ENCODE results near the gene KCNH3. TPM values are rescaled to one million over a fixed set of nuclear protein-coding genes. Genes with fewer than 3 reads are reported as not detected.

KCNH3 gene
- total RNA-seq, 1 experiment from 2014 or later, result 0.08 TPM

DNA sequence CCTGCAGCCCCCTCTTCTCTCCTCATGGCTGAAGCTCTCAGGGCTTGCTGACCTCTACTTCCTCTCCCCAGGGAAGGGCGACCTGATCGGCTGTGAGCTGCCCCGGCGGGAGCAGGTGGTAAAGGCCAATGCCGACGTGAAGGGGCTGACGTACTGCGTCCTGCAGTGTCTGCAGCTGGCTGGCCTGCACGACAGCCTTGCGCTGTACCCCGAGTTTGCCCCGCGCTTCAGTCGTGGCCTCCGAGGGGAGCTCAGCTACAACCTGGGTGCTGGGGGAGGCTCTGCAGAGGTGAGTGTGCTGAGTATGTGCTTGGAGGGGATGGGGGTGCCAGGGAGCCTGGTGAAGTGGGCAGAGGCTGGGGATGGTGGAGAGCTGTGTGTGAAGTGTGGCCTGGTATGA is 15.4 kb downstream of the KCNH3 start:
- no peak for DNase-seq (ENCODE audit: low read depth in 1 of 2, low spot score in 2 of 2)
- no peak overlapping the region for H3K27ac ChIP-seq
- H3K4me1 ChIP-seq (replicated peaks), result no peaks in the 10 kb centered on the region

GRCh38 chr12:49555631-49556390 is 17.0 kb downstream of the KCNH3 start:
- DNase-seq (ENCODE audit: low read depth in 1 of 2, low spot score in 2 of 2), result no peak
- Histone ChIP-seq H3K9me3 (replicated peaks) (no peaks in the 10 kb centered on the region), H3K27me3 (replicated peaks) (0 out of 2 replicates have a peak, but pooled peaks cover 6% of the 10 kb centered on the region), H3K36me3 (peaks cover 39% of the 10 kb centered on the region), H3K4me1 (replicated peaks) (no peaks in the 10 kb centered on the region), H3K4me3 (no peak overlapping the region), H3K27ac (no peak overlapping the region)

More for the DNA sequence above, 15.4 kb downstream of the KCNH3 start:
- Histone ChIP-seq H3K36me3 (peaks cover 23% of the 10 kb centered on the region), H3K9me3 (replicated peaks) (no peaks in the 10 kb centered on the region), H3K4me3 (no peak overlapping the region), H3K27me3 (replicated peaks) (peaks cover 13% of the 10 kb centered on the region)

GRCh38 chr12:49556391-49557186 is 17.8 kb downstream of the KCNH3 start:
- no peak for DNase-seq (ENCODE audit: low read depth in 1 of 2, low spot score in 2 of 2)
- H3K27ac ChIP-seq, result no peak overlapping the region
- no peak overlapping the region for H3K4me3 ChIP-seq
- peaks cover 46% of the 10 kb centered on the region for H3K36me3 ChIP-seq
- H3K4me1 ChIP-seq (replicated peaks), result no peaks in the 10 kb centered on the region
- H3K9me3 ChIP-seq (replicated peaks), result no peaks in the 10 kb centered on the region
- H3K27me3 ChIP-seq (replicated peaks), result 0 out of 2 replicates have a peak, but pooled peaks cover 4% of the 10 kb centered on the region

DNA sequence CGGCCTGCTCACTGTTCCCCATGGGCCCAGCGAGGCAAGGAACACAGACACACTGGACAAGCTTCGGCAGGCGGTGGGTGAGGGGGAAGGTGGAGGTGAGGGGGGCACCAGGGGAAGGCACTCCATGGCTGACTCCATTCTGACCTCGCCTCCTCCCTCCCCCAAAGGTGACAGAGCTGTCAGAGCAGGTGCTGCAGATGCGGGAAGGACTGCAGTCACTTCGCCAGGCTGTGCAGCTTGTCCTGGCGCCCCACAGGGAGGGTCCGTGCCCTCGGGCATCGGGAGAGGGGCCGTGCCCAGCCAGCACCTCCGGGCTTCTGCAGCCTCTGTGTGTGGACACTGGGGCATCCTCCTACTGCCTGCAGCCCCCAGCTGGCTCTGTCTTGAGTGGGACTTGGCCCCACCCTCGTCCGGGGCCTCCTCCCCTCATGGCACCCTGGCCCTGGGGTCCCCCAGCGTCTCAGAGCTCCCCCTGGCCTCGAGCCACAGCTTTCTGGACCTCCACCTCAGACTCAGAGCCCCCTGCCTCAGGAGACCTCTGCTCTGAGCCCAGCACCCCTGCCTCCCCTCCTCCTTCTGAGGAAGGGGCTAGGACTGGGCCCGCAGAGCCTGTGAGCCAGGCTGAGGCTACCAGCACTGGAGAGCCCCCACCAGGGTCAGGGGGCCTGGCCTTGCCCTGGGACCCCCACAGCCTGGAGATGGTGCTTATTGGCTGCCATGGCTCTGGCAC is 18.5 kb downstream of the KCNH3 start:
- Histone ChIP-seq H3K27ac (no peak overlapping the region), H3K27me3 (replicated peaks) (no peaks in the 10 kb centered on the region), H3K4me3 (no peak overlapping the region), H3K9me3 (replicated peaks) (no peaks in the 10 kb centered on the region), H3K36me3 (peaks cover 54% of the 10 kb centered on the region), H3K4me1 (replicated peaks) (no peaks in the 10 kb centered on the region)
- DNase-seq (ENCODE audit: low read depth in 1 of 2, low spot score in 2 of 2), result no peak

- peaks cover 59% of the 10 kb centered on the region for H3K36me3 ChIP-seq
- no peak overlapping the region for H3K4me3 ChIP-seq
- H3K27me3 ChIP-seq (replicated peaks), result no peaks in the 10 kb centered on the region
- H3K27ac ChIP-seq, result no peak overlapping the region
- H3K9me3 ChIP-seq (replicated peaks), result no peaks in the 10 kb centered on the region
- no peaks in the 10 kb centered on the region for H3K4me1 ChIP-seq (replicated peaks)
- DNase-seq (ENCODE audit: low read depth in 1 of 2, low spot score in 2 of 2), result peak in 1 of 2 experiments; percentile 42
Observed at GRCh38 chr12:49557917-49558215, 19.0 kb downstream of the KCNH3 start.

DNA sequence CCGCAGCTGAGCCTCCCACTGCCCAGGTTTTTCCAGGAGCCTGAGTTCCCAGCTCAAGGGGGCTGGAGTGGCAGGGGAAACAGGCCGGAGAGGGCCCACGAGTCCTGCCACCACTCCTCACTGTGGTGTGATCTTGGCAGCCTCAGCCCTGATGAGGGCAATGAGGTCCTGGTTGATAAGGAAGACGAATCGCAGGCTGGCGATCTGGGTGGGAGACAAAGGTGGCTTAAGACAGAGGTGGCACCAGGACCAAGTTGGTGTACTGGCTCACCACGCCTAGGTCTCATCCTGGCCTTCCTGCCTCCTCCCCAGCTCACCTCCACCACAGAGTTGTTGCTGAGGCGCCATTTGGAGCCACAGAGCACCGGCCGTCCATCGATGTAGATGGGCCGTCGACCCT is 19.7 kb downstream of the KCNH3 start:
- Histone ChIP-seq H3K27me3 (replicated peaks) (no peaks in the 10 kb centered on the region), H3K9me3 (replicated peaks) (no peaks in the 10 kb centered on the region), H3K4me1 (replicated peaks) (no peaks in the 10 kb centered on the region), H3K36me3 (peaks cover 66% of the 10 kb centered on the region), H3K27ac (no peak overlapping the region), H3K4me3 (no peak overlapping the region)
- no peak for DNase-seq (ENCODE audit: low read depth in 1 of 2, low spot score in 2 of 2)

- no peak overlapping the region for H3K27ac ChIP-seq
- peaks cover 72% of the 10 kb centered on the region for H3K36me3 ChIP-seq
- H3K9me3 ChIP-seq (replicated peaks), result no peaks in the 10 kb centered on the region
- no peaks in the 10 kb centered on the region for H3K27me3 ChIP-seq (replicated peaks)
- H3K4me3 ChIP-seq, result no peak overlapping the region
- no peak for DNase-seq (ENCODE audit: low read depth in 1 of 2, low spot score in 2 of 2)
- no peaks in the 10 kb centered on the region for H3K4me1 ChIP-seq (replicated peaks)
Observed at GRCh38 chr12:49559011-49559675, 20.3 kb downstream of the KCNH3 start.

DNA sequence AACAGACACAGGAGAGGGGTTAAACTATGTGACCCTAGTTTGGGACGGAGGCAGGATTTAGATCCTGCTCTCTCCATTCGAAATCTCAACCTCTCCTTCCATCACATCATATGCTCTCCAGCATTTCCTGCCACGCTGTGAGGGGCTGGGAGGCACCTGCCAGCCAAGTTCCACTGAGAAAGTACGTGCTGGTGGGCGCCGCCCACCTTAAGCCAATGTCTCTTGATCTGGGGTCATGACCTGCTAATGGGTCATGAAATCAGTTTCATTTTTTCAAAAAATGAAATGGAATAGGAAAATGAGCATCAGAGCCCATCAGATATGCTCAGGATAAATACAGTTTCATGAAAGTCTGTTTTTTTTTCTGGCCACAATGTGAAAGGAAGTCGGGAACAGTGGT is 21.9 kb downstream of the KCNH3 start:
- H3K4me3 ChIP-seq, result no peak overlapping the region
- H3K27me3 ChIP-seq (replicated peaks), result no peaks in the 10 kb centered on the region
- no peak for DNase-seq (ENCODE audit: low read depth in 1 of 2, low spot score in 2 of 2)
- H3K9me3 ChIP-seq (replicated peaks), result no peaks in the 10 kb centered on the region
- peaks cover 87% of the 10 kb centered on the region for H3K36me3 ChIP-seq
- no peaks in the 10 kb centered on the region for H3K4me1 ChIP-seq (replicated peaks)
- H3K27ac ChIP-seq, result no peak overlapping the region

GRCh38 chr12:49562233-49562632 is 23.4 kb downstream of the KCNH3 start:
- no peaks in the 10 kb centered on the region for H3K9me3 ChIP-seq (replicated peaks)
- no peak overlapping the region for H3K4me3 ChIP-seq
- H3K4me1 ChIP-seq (replicated peaks), result peaks cover 6% of the 10 kb centered on the region
- peaks cover 93% of the 10 kb centered on the region for H3K36me3 ChIP-seq
- DNase-seq (ENCODE audit: low read depth in 1 of 2, low spot score in 2 of 2), result no peak
- H3K27ac ChIP-seq, result no peak overlapping the region
- H3K27me3 ChIP-seq (replicated peaks), result no peaks in the 10 kb centered on the region

GRCh38 chr12:49562831-49563230 is 24.0 kb downstream of the KCNH3 start:
- Histone ChIP-seq H3K4me3 (no peak overlapping the region), H3K27ac (no peak overlapping the region), H3K36me3 (peaks cover 92% of the 10 kb centered on the region), H3K9me3 (replicated peaks) (no peaks in the 10 kb centered on the region), H3K4me1 (replicated peaks) (peaks cover 6% of the 10 kb centered on the region), H3K27me3 (replicated peaks) (no peaks in the 10 kb centered on the region)
- DNase-seq (ENCODE audit: low read depth in 1 of 2, low spot score in 2 of 2), result no peak

- DNase-seq (ENCODE audit: low read depth in 1 of 2, low spot score in 2 of 2), result no peak
- H3K36me3 ChIP-seq, result peaks cover 83% of the 10 kb centered on the region
Observed at GRCh38 chr12:49563951-49564685, 25.3 kb downstream of the KCNH3 start.

DNA sequence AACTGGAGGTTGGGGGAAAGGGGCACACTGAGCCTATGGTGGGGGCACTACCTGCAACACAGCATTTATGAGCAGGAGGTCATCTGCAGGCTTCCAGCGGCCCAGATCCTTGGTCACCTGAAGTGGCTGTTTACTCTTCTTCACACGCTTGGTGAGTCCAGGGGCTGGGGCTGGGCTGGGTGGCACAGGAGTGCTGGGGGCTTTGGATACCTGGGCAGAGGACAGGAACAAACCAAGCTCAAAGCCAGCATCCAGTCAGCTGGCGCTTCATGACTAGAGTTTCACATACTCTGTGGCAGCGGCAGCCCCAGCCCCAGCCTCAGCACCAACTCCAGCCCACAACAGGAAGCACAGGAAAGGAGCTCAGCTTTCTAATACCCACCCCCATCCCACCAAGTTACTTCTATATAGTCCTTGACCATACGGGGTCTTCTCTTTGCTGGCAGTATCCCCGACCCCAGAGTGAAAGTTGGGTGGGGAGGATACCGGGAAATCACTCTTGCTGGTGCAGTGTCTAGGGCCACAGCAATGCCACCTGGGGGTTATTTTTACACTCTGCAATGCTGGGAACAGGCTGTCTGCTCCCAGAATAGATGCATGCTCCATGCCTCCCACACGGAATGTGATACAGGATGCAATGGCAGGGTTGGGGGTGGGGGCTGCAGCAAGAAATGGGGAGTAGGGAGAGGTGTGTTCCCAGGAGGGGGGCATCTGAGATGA is 26.0 kb downstream of the KCNH3 start:
- peaks cover 6% of the 10 kb centered on the region for H3K4me1 ChIP-seq (replicated peaks)
- no peak overlapping the region for H3K4me3 ChIP-seq
- no peak overlapping the region for H3K27ac ChIP-seq
- H3K9me3 ChIP-seq (replicated peaks), result no peaks in the 10 kb centered on the region
- H3K27me3 ChIP-seq (replicated peaks), result no peaks in the 10 kb centered on the region
- H3K36me3 ChIP-seq, result peaks cover 76% of the 10 kb centered on the region
- DNase-seq (ENCODE audit: low read depth in 1 of 2, low spot score in 2 of 2), result no peak

More at GRCh38 chr12:49563951-49564685, 25.3 kb downstream of the KCNH3 start:
- Histone ChIP-seq H3K27ac (no peak overlapping the region), H3K4me1 (replicated peaks) (peaks cover 6% of the 10 kb centered on the region), H3K27me3 (replicated peaks) (no peaks in the 10 kb centered on the region), H3K4me3 (no peak overlapping the region), H3K9me3 (replicated peaks) (no peaks in the 10 kb centered on the region)

Data from SJSA1 (cell line).